Ascending aorta (tissue), 2 donors: ENCODE measurements around the gene SLC46A3. TPM values are rescaled to one million over a fixed set of nuclear protein-coding genes. Genes with fewer than 3 reads are reported as not detected.
"Not testable (repeated sequence)": the region's sequence is repeated elsewhere in the genome, so short reads cannot be mapped to it uniquely, and the experiment has no call there.

Experiments used
- DNase-seq, 2 donors: peaks; one replicate each; pipeline ENCODE4 v3.0.0-alpha.2; 2019; ENCODE audit warnings: low spot score in 2 of 2
- H3K27ac ChIP-seq, 2 donors: fragments of 200-600 bp; sonication (generic); one replicate each; pipeline ENCODE4 v1.5.1; 2016 to 2017; ENCODE audit warnings: mild to moderate bottlenecking in 1 of 2
- H3K27me3 ChIP-seq: fragments of 200-600 bp; sonication (generic); one replicate; pipeline ENCODE4 v1.5.1; 2017
- H3K36me3 ChIP-seq, 2 donors: fragments of 200-600 bp; sonication (generic); one replicate each; pipeline ENCODE4 v1.5.1; 2016
- H3K4me1 ChIP-seq, 2 donors: fragments of 200-600 bp; sonication (generic); one replicate each; pipeline ENCODE4 v1.5.1; 2016 to 2017; ENCODE audit warnings: mild to moderate bottlenecking in 1 of 2
- H3K4me3 ChIP-seq, 2 donors: fragments of 200-600 bp; sonication (generic); one replicate each; pipeline ENCODE4 v1.5.1; 2016 to 2017; ENCODE audit warnings: mild to moderate bottlenecking in 1 of 2
- H3K9me3 ChIP-seq, 2 donors: fragments of 200-600 bp; sonication (generic); one replicate each; pipeline ENCODE4 v1.5.1; 2016
- intact Hi-C: fragments of 100-400 bp; cut with DNase I; formaldehyde crosslinking; loops from one replicate; pipeline ENCODE4 v1.15.1; 2023
- total RNA-seq: library from RNA; depleted of rRNA; stranded (reverse); fragments of >200 nt; gene quantifications from one replicate; pipeline ENCODE4 v1.1.0, GENCODE V29; 2016
- TF ChIP-seq, protein P1 (sequence below), 3 experiments: fragments of 200-600 bp in 2 of 3; fragments of 450-650 bp in 1 of 3; sonication (generic) in 2 of 3; IDR thresholded peaks; one replicate each; pipeline ENCODE4 v1.5.1; 2016 to 2019; ENCODE audit warnings: antibody characterized with exemption in 3 of 3, mild to moderate bottlenecking in 1 of 3, moderate library complexity in 1 of 3

The SLC46A3 gene
- total RNA-seq, 1 donor from 2014 or later: 2.8 TPM

DNA sequence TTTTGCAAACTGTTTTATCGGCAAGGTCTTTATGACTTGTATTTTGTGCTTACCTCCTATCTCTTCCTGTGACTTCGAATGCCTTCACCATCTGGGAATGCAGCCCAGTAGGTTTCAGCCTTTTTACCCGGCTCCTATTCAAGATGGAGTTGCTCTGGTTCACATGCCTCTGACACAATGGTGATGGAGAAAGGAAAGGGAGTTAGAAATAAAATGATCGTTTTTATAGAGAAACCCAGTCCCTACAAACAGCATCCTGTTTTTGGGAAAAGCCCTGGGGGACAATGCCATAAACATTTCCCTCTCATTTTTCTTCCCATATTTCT, 27.5 kb upstream of the SLC46A3 start:
- Histone ChIP-seq H3K4me1 (no peaks in the 10 kb centered on the region), H3K27me3 (no peaks in the 10 kb centered on the region), H3K9me3 (no peaks in the 10 kb centered on the region), H3K27ac (no peak overlapping the region), H3K36me3 (no peaks in the 10 kb centered on the region), H3K4me3 (no peak overlapping the region)
- DNase-seq: no peak
- TF ChIP-seq, protein P1, sequence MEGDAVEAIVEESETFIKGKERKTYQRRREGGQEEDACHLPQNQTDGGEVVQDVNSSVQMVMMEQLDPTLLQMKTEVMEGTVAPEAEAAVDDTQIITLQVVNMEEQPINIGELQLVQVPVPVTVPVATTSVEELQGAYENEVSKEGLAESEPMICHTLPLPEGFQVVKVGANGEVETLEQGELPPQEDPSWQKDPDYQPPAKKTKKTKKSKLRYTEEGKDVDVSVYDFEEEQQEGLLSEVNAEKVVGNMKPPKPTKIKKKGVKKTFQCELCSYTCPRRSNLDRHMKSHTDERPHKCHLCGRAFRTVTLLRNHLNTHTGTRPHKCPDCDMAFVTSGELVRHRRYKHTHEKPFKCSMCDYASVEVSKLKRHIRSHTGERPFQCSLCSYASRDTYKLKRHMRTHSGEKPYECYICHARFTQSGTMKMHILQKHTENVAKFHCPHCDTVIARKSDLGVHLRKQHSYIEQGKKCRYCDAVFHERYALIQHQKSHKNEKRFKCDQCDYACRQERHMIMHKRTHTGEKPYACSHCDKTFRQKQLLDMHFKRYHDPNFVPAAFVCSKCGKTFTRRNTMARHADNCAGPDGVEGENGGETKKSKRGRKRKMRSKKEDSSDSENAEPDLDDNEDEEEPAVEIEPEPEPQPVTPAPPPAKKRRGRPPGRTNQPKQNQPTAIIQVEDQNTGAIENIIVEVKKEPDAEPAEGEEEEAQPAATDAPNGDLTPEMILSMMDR (IDR thresholded peaks at IDR 0.05): no peak
- intact Hi-C loops: no loop called here

DNA sequence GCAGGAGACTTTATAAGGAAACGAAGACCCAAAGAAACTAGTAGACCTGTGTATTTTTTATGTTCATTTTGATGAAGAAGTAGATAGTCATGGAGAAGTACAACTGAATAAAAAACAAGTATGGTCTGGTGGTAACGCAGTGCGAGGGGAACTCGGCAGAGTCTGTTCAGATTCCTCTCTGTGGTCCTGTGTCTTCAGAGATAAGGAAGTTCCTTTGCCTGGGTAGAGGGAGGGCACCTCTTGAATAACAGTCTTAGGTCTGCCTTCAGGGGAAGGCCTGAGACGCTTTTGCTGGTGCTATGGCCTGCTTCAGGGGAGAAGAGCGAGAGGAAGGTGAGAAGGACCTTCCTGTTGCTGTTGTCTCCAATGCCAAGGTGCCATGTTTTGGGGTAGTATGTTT, 25.9 kb upstream of the SLC46A3 start:
- Histone ChIP-seq H3K9me3 (no peaks in the 10 kb centered on the region), H3K4me1 (no peaks in the 10 kb centered on the region), H3K27ac (peak overlapping the region; percentile 3 to 55), H3K36me3 (no peaks in the 10 kb centered on the region), H3K27me3 (no peaks in the 10 kb centered on the region), H3K4me3 (no peak overlapping the region)
- DNase-seq: no peak
- intact Hi-C loops: no loop called here
- TF ChIP-seq, protein P1 (IDR thresholded peaks at IDR 0.05): no peak

DNA sequence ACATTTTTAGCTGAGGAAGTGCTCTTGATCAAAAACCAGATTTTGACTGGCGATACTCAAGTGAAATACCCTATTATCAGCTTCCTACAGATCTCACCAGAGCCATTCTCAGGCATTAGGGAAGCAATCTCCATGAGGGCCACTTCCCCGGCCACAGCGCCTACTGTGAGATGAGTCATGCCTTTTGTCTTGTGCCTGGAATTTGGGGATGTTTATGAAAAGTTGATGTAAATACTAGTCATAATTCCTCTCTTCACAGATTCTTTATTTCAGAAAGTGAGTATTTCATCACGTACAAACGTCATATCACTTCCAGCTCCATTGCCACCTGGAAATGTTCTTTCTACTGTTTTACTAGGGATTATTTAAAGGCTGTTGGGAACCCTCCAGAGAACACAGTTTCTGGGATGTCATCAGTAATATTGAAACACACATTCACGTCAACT, 25.3 kb upstream of the SLC46A3 start:
- no peaks in the 10 kb centered on the region for H3K27me3 ChIP-seq
- DNase-seq: peak in 1 of 2 donors; percentile 65
- no peaks in the 10 kb centered on the region for H3K36me3 ChIP-seq
- no peaks in the 10 kb centered on the region for H3K4me1 ChIP-seq
- H3K4me3 ChIP-seq: no peak overlapping the region
- intact Hi-C loops: no loop called here
- H3K9me3 ChIP-seq: no peaks in the 10 kb centered on the region
- TF ChIP-seq, protein P1 (IDR thresholded peaks at IDR 0.05): no peak
- H3K27ac ChIP-seq: peak overlapping the region; percentile 13 to 55

DNA sequence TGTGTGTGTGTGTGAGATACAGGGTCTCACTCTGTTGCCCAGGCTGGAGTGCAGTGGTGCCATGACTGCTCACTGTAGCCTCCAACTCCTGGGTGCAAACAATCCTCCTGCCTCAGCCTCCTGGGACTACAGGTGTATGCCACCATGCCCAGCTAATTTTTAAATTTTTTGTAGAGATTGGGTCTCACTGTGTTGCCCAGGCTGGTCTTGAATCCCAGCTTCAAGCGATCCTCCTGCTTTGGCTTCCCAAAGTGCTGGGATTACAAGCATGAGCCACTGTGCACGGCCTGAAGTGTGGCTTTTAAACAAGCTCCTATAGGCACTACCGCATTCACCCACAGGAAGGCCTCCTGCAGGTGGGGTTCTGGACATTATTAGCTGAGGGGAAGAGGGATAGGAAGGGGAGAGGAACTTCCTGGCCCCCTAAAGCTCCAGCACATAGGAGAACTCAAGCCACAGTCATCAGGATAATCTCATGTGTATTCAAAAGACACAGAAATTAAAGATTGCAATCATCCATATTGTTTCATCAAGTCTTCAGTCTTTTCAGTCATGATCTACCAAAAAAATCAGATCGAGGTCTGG, 24.8 kb upstream of the SLC46A3 start:
- H3K27ac ChIP-seq: peak overlapping the region in 1 of 2 donors; percentile 13
- H3K27me3 ChIP-seq: no peaks in the 10 kb centered on the region
- H3K4me1 ChIP-seq: no peaks in the 10 kb centered on the region
- H3K4me3 ChIP-seq: no peak overlapping the region
- no peaks in the 10 kb centered on the region for H3K9me3 ChIP-seq
- TF ChIP-seq, protein P1 (IDR thresholded peaks at IDR 0.05): no peak
- intact Hi-C loops: no loop called here
- no peak for DNase-seq
- no peaks in the 10 kb centered on the region for H3K36me3 ChIP-seq

DNA sequence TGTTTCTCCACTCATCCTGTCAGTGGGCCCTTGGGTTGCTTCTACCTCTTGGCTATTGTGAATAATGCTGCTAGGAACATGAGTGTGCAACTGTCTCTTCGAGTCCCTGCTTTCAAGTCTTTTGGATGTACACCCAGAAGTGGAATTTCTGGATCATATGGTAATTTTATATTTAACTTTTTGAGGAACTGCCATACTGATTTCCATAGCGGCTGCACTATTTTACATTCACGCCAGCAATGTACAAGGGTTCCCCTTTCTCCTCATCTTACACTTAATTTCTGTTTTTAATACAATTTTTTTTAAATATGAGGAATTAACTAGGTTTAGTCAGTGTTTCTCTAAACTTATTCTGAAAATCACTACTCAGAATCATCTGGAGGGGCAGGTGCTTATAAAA, 24.2 kb upstream of the SLC46A3 start:
- no peaks in the 10 kb centered on the region for H3K9me3 ChIP-seq
- intact Hi-C loops: no loop called here
- no peaks in the 10 kb centered on the region for H3K36me3 ChIP-seq
- H3K4me3 ChIP-seq: no peak overlapping the region
- H3K27me3 ChIP-seq: no peaks in the 10 kb centered on the region
- TF ChIP-seq, protein P1 (IDR thresholded peaks at IDR 0.05): no peak
- no peaks in the 10 kb centered on the region for H3K4me1 ChIP-seq
- DNase-seq: no peak
- H3K27ac ChIP-seq: no peak overlapping the region

DNA sequence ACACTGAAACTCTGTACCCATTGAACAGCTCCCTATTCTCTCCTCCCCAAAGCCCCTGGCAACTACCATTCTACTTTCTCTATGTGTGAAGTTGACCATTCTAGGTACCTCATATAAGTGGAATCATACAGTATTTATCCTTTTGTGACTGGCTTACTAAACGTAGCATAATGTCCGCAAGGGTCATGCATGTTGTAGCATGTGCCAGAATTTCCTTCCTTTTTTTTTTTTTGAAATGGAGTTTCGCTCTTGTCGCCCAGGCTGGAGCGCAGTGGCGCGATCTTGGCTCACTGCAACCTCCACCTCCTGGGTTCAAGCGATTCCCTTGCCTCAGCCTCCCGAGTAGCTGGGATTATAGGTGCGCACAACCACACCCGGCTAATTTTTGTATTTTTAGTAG, 23.7 kb upstream of the SLC46A3 start:
- H3K9me3 ChIP-seq, DNase-seq, H3K27me3 ChIP-seq, H3K4me1 ChIP-seq, intact Hi-C loops, H3K27ac ChIP-seq, H3K4me3 ChIP-seq, H3K36me3 ChIP-seq: not testable (repeated sequence)
